ENCODE measurements around the gene NPAS2. TPM values are rescaled to one million over a fixed set of nuclear protein-coding genes. Genes with fewer than 3 reads are reported as not detected.

Gene NPAS2
- total RNA-seq, 4 donors from 2014 or later: 63.0 to 134 (median 115) TPM

DNA sequence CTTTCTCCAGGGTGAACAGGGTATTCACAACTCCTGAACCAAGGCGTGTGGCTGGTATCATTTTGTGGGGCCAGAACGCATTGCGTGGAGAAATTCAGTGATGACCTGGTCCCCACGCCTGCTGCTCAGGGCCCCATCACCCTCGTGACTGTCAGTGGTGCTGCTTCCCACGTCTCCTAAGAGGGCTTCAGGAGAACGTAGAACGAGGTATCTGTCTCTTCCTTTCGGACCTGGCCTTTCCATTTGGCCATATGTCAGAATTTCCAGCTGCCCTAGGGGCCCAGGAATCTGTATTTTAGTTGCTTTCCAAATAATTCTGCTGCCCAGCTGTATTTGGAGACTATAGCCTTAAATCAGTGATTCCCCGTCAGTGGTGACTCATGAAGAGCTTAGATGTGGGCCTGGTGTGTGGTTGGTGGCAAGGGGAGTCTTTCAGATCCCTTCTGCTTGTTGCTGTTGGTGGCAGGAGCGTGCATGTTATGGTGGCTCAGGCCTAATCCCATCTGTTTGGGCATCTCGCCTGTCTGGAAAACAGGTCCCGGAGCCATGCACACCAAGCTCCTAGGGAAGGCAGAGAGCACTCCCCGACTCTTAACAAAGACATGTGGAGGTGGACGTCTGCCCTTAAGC is 56.4 kb downstream of the NPAS2 start:
- TF ChIP-seq CTCF (IDR thresholded peaks at IDR 0.05) (no peak), POLR2A (IDR thresholded peaks at IDR 0.05) (no peak), POLR2AphosphoS5 (IDR thresholded peaks at IDR 0.05) (no peak), EP300 (IDR thresholded peaks at IDR 0.05; ENCODE audit: low read depth) (no peak)
- Histone ChIP-seq H3K36me3 (no peaks in the 10 kb centered on the region), H3K9me3 (no peaks in the 10 kb centered on the region), H3K4me1 (peaks cover 0 to 10% (median 0%) of the 10 kb centered on the region in 4 donors), H3K27ac (no peak overlapping the region), H3K4me3 (no peak overlapping the region), H3K27me3 (no peaks in the 10 kb centered on the region)
- in situ Hi-C loops (cut with MboI; ENCODE audit: low pct_ligation_motif_present in 1 of 4, low pct_unique_long_range_greater_than_20kb in 1 of 4, low sequenced_read_pairs in 3 of 4) (no loop called here), intact Hi-C loops (cut with DNase I; ENCODE audit: low total_unique reads) (no loop called here)
- 70 to 89% methylated on average over 2 to 15 of the region's 15 CpGs for WGBS, 2 donors (ENCODE audit: low coverage in 1 of 2)
- DNase-seq: no peak

DNA sequence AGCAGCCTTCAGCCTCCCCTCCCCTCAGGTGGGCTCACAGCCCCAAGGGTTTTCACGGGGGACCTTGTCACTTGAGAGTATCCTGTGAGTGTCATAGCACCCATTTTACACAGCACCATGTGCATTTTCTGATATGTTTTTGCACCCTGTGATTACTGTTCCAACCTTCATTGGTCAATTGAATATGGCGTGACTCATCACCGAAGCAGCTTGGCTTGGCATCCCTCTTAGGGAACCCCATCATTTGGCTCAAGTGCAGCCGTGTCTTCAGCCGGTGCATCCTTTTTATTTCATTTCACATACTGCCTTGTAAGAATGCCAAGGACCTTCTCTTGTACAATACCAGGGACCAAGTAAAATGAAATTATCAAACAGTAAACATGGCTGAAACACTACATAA is 57.6 kb downstream of the NPAS2 start:
- Histone ChIP-seq H3K27me3 (no peaks in the 10 kb centered on the region), H3K4me3 (no peak overlapping the region), H3K36me3 (no peaks in the 10 kb centered on the region), H3K27ac (peak overlapping the region in 3 of 4 donors; percentile 17 to 55 (median 48)), H3K4me1 (peaks cover 0 to 10% (median 0%) of the 10 kb centered on the region in 4 donors), H3K9me3 (no peaks in the 10 kb centered on the region)
- 33 to 61% methylated on average over 3 to 5 of the region's 5 CpGs for WGBS, 2 donors (ENCODE audit: low coverage in 1 of 2)
- no peak for DNase-seq
- in situ Hi-C loops (cut with MboI; ENCODE audit: low pct_ligation_motif_present in 1 of 4, low pct_unique_long_range_greater_than_20kb in 1 of 4, low sequenced_read_pairs in 3 of 4) (no loop called here), intact Hi-C loops (cut with DNase I; ENCODE audit: low total_unique reads) (no loop called here)
- TF ChIP-seq POLR2AphosphoS5 (IDR thresholded peaks at IDR 0.05) (no peak), EP300 (IDR thresholded peaks at IDR 0.05; ENCODE audit: low read depth) (no peak), CTCF (IDR thresholded peaks at IDR 0.05) (no peak), POLR2A (IDR thresholded peaks at IDR 0.05) (no peak)

DNA sequence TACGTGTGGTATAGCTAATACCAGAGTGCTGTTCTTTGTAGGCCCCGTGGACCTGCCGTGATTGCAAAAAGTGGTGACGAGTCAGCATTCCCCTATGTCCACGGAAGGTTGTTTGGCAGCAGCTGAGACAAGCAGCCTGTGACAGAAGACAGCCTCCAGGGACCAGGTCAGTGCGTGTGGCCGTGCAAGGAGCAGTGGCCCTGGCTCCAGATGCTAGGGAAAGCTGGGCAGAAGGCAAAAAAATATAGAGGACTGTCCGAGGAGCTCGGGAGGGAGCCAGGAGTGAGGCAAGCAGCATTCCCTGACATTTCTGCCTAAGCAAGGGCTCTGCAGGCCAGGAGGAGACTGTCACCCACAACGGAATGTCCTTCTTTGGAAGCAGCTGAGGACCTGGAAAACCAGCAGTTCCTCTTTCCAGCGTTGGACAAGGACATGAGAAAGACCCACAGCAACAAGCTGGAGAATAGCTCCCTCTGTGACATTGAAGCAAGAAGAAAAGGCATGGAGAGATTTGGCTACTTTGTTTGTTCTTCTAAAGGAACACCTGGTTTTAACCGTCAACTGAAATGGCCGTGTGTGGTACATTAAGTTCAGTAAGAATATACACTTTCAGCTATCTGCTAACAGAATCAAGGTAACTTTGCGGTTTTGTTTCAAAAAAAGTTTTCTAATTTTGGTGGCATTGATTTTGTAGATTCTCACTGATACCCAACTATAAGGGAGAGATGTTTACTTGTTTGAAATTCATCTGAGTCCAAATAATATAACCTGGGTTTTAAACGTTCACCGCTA is 58.3 kb downstream of the NPAS2 start:
- in situ Hi-C loops (cut with MboI; ENCODE audit: low pct_ligation_motif_present in 1 of 4, low pct_unique_long_range_greater_than_20kb in 1 of 4, low sequenced_read_pairs in 3 of 4) (no loop called here), intact Hi-C loops (cut with DNase I; ENCODE audit: low total_unique reads) (no loop called here)
- H3K27ac ChIP-seq: peak overlapping the region in 3 of 4 donors; percentile 17 to 55 (median 48)
- peaks cover 0 to 16% (median 0%) of the 10 kb centered on the region in 4 donors for H3K4me1 ChIP-seq
- no peaks in the 10 kb centered on the region for H3K36me3 ChIP-seq
- no peak for TF ChIP-seq EP300 (IDR thresholded peaks at IDR 0.05; ENCODE audit: low read depth)
- no peak for TF ChIP-seq CTCF (IDR thresholded peaks at IDR 0.05)
- TF ChIP-seq POLR2A (IDR thresholded peaks at IDR 0.05): no peak
- peak in 1 of 3 donors; percentile 21 for TF ChIP-seq POLR2AphosphoS5 (IDR thresholded peaks at IDR 0.05)
- no peaks in the 10 kb centered on the region for H3K9me3 ChIP-seq
- 66 to 72% methylated on average over 8 to 16 of the region's 16 CpGs for WGBS, 2 donors (ENCODE audit: low coverage in 1 of 2)
- H3K4me3 ChIP-seq: no peak overlapping the region
- H3K27me3 ChIP-seq: no peaks in the 10 kb centered on the region
- no peak for DNase-seq

DNA sequence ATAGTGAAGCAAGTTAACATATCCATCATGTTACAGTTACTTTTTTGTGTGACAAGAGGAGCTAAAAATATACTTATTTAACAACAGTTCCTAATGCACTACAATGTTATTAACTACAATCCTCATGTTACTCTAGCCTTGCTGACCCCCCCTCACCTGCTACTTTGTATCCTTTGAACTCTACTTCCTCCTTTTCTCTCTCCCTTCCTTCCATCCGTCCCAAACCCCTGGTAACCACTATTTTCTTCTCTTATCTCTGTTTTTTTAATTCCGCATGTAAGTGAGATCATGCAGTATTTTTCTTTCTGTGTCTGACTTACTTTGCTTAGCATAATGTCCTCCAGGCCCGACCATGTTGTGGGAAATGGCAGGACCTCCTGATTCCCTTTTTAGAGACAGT is 59.4 kb downstream of the NPAS2 start:
- in situ Hi-C loops (cut with MboI; ENCODE audit: low pct_ligation_motif_present in 1 of 4, low pct_unique_long_range_greater_than_20kb in 1 of 4, low sequenced_read_pairs in 3 of 4): no loop called here
- Histone ChIP-seq H3K27ac (no peak overlapping the region), H3K4me3 (no peak overlapping the region), H3K4me1 (peaks cover 0 to 27% (median 7%) of the 10 kb centered on the region in 4 donors), H3K36me3 (no peaks in the 10 kb centered on the region), H3K9me3 (no peaks in the 10 kb centered on the region), H3K27me3 (no peaks in the 10 kb centered on the region)
- no peak for DNase-seq
- 60 to 84% methylated on average over 1 to 3 of the region's 3 CpGs for WGBS, 2 donors (ENCODE audit: low coverage in 1 of 2)
- no peak for TF ChIP-seq POLR2AphosphoS5 (IDR thresholded peaks at IDR 0.05)
- TF ChIP-seq EP300 (IDR thresholded peaks at IDR 0.05; ENCODE audit: low read depth): no peak
- no peak for TF ChIP-seq POLR2A (IDR thresholded peaks at IDR 0.05)
- no peak for TF ChIP-seq CTCF (IDR thresholded peaks at IDR 0.05)
- intact Hi-C loops (cut with DNase I; ENCODE audit: low total_unique reads): no loop called here

Measured in transverse colon (tissue), 4 donors.